ENCODE measurements around the gene ADRA1B.

ADRA1B gene

GRCh38 chr5:160021831-160022446 lies 105.7 kb downstream of the ADRA1B start:
- peak; percentile 47 for DNase-seq (ENCODE audit: extremely low read depth, low read depth)
- peak; percentile 59 for TF ChIP-seq CTCF (IDR thresholded peaks at IDR 0.05; ENCODE audit: low read depth, low read length, missing control alignments)
- H3K4me3 ChIP-seq (replicated peaks; ENCODE audit: low read depth, low read length): no peak overlapping the region

All from HFF-Myc (cell line).